ENCODE results near the gene CAPN10.
A peak's percentile ranks its signal among the peaks of the same experiment; 100 is the strongest.
"Not testable (repeated sequence)": the region's sequence is repeated elsewhere in the genome, so short reads cannot be mapped to it uniquely, and the experiment has no call there.

CAPN10 gene

GRCh38 chr2:240586198-240586918 lies at the start of gene CAPN10:
TSS of gene CAPN10 (plus strand) at chr2:240586734. CDS start at chr2:240586912, 178 bp downstream.
- DNase-seq (ENCODE audit: low spot score), result peak; percentile 97

GRCh38 chr2:240538031-240538780 lies 48.3 kb upstream of the CAPN10 start:
- DNase-seq (ENCODE audit: low spot score), result no peak

- DNase-seq (ENCODE audit: low spot score), result not testable (repeated sequence)
Observed at GRCh38 chr2:240539101-240539500, 47.4 kb upstream of the CAPN10 start.

- DNase-seq (ENCODE audit: low spot score), result no peak
Observed at GRCh38 chr2:240539906-240540305, 46.6 kb upstream of the CAPN10 start.

- no peak for DNase-seq (ENCODE audit: low spot score)
Observed at GRCh38 chr2:240551288-240551687, 35.2 kb upstream of the CAPN10 start.

GRCh38 chr2:240551811-240552210 lies 34.7 kb upstream of the CAPN10 start:
- no peak for DNase-seq (ENCODE audit: low spot score)

GRCh38 chr2:240553956-240554480 lies 32.5 kb upstream of the CAPN10 start:
- DNase-seq (ENCODE audit: low spot score), result no peak

- no peak for DNase-seq (ENCODE audit: low spot score)
Observed at GRCh38 chr2:240554767-240555493, 31.6 kb upstream of the CAPN10 start.

GRCh38 chr2:240555541-240556250 lies 30.8 kb upstream of the CAPN10 start:
- no peak for DNase-seq (ENCODE audit: low spot score)

- peak; percentile 40 for DNase-seq (ENCODE audit: low spot score)
Observed at GRCh38 chr2:240556553-240557100, 29.9 kb upstream of the CAPN10 start.

- DNase-seq (ENCODE audit: low spot score), result peak; percentile 15
Observed at GRCh38 chr2:240557101-240557751, 29.3 kb upstream of the CAPN10 start.

GRCh38 chr2:240557808-240558207 lies 28.7 kb upstream of the CAPN10 start, which contains the start of gene ANKMY1:
TSS of gene ANKMY1 (minus strand) at chr2:240557988. CDS start at chr2:240557335, 653 bp downstream.
- peak; percentile 74 for DNase-seq (ENCODE audit: low spot score)

- DNase-seq (ENCODE audit: low spot score), result no peak
Observed at GRCh38 chr2:240558236-240558761, 28.2 kb upstream of the CAPN10 start.

- DNase-seq (ENCODE audit: low spot score), result no peak
Observed at GRCh38 chr2:240559286-240559685, 27.2 kb upstream of the CAPN10 start.

- DNase-seq (ENCODE audit: low spot score), result peak; percentile 94
Observed at GRCh38 chr2:240560084-240560479, 26.5 kb upstream of the CAPN10 start, which contains the start of gene DUSP28. TSS of gene DUSP28 (plus strand) at chr2:240560357. CDS start at chr2:240560685, 328 bp downstream.

- DNase-seq (ENCODE audit: low spot score), result peak; percentile 92
Observed at GRCh38 chr2:240560480-240561324, 25.8 kb upstream of the CAPN10 start.

GRCh38 chr2:240561325-240561971 lies 25.1 kb upstream of the CAPN10 start:
- no peak for DNase-seq (ENCODE audit: low spot score)

GRCh38 chr2:240563231-240563630 lies 23.3 kb upstream of the CAPN10 start:
- DNase-seq (ENCODE audit: low spot score), result not testable (repeated sequence)
